Measurements from ENCODE around the gene CCZ1B.
"Not testable (repeated sequence)": the region's sequence is repeated elsewhere in the genome, so short reads cannot be mapped to it uniquely, and the experiment has no call there.

The CCZ1B gene

DNA sequence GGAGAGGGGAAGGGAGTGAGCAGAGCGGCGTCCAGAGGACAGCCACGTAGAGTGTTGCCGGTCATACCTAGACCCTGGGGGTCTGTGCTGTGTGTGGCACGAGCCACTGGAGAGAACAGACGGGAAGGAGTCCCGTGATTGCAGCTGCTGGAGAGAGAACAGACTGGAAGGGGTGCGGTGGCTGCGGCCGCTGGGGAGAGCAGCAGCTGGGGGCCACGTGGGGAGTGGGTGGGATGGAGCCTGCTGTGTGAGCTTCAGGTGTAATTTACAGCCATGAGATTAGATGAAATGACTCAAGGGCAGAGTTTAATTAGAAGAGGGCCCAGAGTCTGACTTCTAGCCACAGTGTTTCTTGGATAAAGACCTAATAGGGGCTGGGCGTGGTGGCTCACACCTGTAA is 76.7 kb downstream of the CCZ1B start:
- not testable (repeated sequence) for H3K27ac ChIP-seq; DNase-seq (ENCODE audit: low read depth, low spot score); H3K4me3 ChIP-seq; H3K9me3 ChIP-seq (ENCODE audit: low read depth, low read length); H3K9ac ChIP-seq (ENCODE audit: insufficient read length); H3K36me3 ChIP-seq (ENCODE audit: insufficient read depth, low read length)

All from SK-N-MC (cell line).